ENCODE measurements around the gene MXRA8.

DNA sequence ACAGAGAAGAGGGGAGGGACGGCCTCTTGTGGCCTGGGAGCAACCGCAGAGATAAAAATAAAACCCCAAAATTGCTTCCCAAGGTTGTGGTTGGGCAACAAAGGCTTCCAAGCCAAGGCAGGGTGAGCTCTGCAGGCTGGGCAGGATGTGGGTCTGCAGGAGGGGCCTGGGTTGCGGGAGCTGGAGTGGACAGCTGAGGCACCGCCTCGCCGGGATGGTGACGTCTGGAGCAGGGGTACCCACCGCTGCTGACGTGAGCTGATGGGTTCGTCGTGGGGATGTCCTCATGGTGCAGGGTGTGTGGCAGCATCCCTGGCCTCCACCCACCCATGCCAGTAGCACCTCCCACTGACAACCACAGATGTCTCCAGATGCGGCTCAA, 13.0 kb upstream of the MXRA8 start:
- no peak for TF ChIP-seq YY1 (IDR thresholded peaks at IDR 0.05; ENCODE audit: insufficient read depth, insufficient read length)
- no peak for TF ChIP-seq SUZ12 (IDR thresholded peaks at IDR 0.05; ENCODE audit: extremely low read depth, insufficient read depth, insufficient read length)

Data from NT2/D1 (cell line).